HG03565 (cell line): ENCODE results near the gene TMEM205.
"Not testable (repeated sequence)": the region's sequence is repeated elsewhere in the genome, so short reads cannot be mapped to it uniquely, and the experiment has no call there.

Experiments
- ATAC-seq: cut with Tn5 transposase; IDR thresholded peaks from one replicate; pipeline ENCODE4 v1.9.1; 2021; ENCODE audit warnings: mild to moderate bottlenecking, moderate library complexity; ENCODE audit not compliant: unreplicated experiment

Gene TMEM205

GRCh38 chr19:11373166-11373884 is 27.3 kb upstream of the TMEM205 start:
- no peak for ATAC-seq

- no peak for ATAC-seq
These were observed 24.7 kb upstream of the TMEM205 start for GRCh38 chr19:11370744-11371143.

GRCh38 chr19:11367528-11367927 is 21.5 kb upstream of the TMEM205 start:
- ATAC-seq = no peak

GRCh38 chr19:11365557-11366117 is 19.6 kb upstream of the TMEM205 start:
- no peak for ATAC-seq

- ATAC-seq = no peak
These were observed 18.9 kb upstream of the TMEM205 start for GRCh38 chr19:11364935-11365334.

GRCh38 chr19:11364296-11364904 is 18.3 kb upstream of the TMEM205 start:
- no peak for ATAC-seq

- ATAC-seq = no peak
These were observed 17.8 kb upstream of the TMEM205 start for GRCh38 chr19:11363881-11364280.

GRCh38 chr19:11361771-11362731 is 16.0 kb upstream of the TMEM205 start:
- no peak for ATAC-seq

GRCh38 chr19:11361037-11361770 is 15.1 kb upstream of the TMEM205 start:
- no peak for ATAC-seq

- ATAC-seq = no peak
These were observed 13.4 kb upstream of the TMEM205 start for GRCh38 chr19:11359421-11359820.

- ATAC-seq = no peak
These were observed 10.8 kb upstream of the TMEM205 start for GRCh38 chr19:11356676-11357550.

- ATAC-seq = no peak
These were observed 10.0 kb upstream of the TMEM205 start for GRCh38 chr19:11356074-11356397.

GRCh38 chr19:11355160-11356073 is 9.3 kb upstream of the TMEM205 start, which contains the start of gene PLPPR2:
PLPPR2 (plus strand) TSS chr19:11355432; CDS start chr19:11357674, 2,242 bp downstream.
- no peak for ATAC-seq

- not testable (repeated sequence) for ATAC-seq
These were observed 8.0 kb upstream of the TMEM205 start for GRCh38 chr19:11354102-11354501.

- ATAC-seq = no peak
These were observed 3.1 kb upstream of the TMEM205 start for GRCh38 chr19:11349171-11349570.

- no peak for ATAC-seq
These were observed 1.5 kb upstream of the TMEM205 start for GRCh38 chr19:11347546-11348039.

- ATAC-seq = no peak
These were observed 805 bp downstream of the TMEM205 start for GRCh38 chr19:11345122-11345803.

- no peak for ATAC-seq
These were observed 3.6 kb downstream of the TMEM205 start for GRCh38 chr19:11342429-11342828.
